HepG2 (cell line): Measurements from ENCODE around the gene TBC1D5. TPM values are rescaled to one million over a fixed set of nuclear protein-coding genes. Genes with fewer than 3 reads are reported as not detected.

Experiments used
- ATF1 ChIP-seq: IDR thresholded peaks from 2 replicates; pipeline ENCODE4 v1.6.1; 2016; ENCODE audit warnings: mild to moderate bottlenecking, control low read depth
- ATF4 ChIP-seq, 2 experiments: fragments of 450-650 bp in 1 of 2; sonication (generic) in 1 of 2; formaldehyde crosslinking; IDR thresholded peaks; 2 replicates each; pipeline versions ENCODE4 v1.5.0 to v1.8.0; 2020 to 2022; ENCODE audit warnings: mild to moderate bottlenecking in 1 of 2, missing genetic modification reagents in 1 of 2
- BHLHE40 ChIP-seq: IDR thresholded peaks from 2 replicates; pipeline ENCODE4 v1.6.1; 2011; ENCODE audit warnings: low read length, improper control_type of control experiment
- FOSL2 ChIP-seq: sonication (generic); formaldehyde crosslinking; IDR thresholded peaks from 2 replicates; pipeline ENCODE4 v1.4.0; 2020; ENCODE audit warnings: missing genetic modification reagents
- HDAC2 ChIP-seq: sonication (generic); formaldehyde crosslinking; IDR thresholded peaks from 2 replicates; pipeline ENCODE4 v1.4.0; 2020; ENCODE audit warnings: missing genetic modification reagents
- MAFF ChIP-seq: IDR thresholded peaks from 2 replicates; pipeline ENCODE4 v1.6.1; 2011; ENCODE audit warnings: low read depth, low read length, improper control_type of control experiment
- MIER3 ChIP-seq: IDR thresholded peaks from 2 replicates; pipeline ENCODE4 v1.6.1; 2016; ENCODE audit warnings: missing compliant biosample characterization, borderline replicate concordance
- MTF1 ChIP-seq: sonication (generic); formaldehyde crosslinking; IDR thresholded peaks from 2 replicates; pipeline ENCODE4 v1.5.0; 2020; ENCODE audit warnings: missing genetic modification reagents
- RBM22 ChIP-seq: fragments of 200-400 bp; formaldehyde crosslinking; optimal IDR thresholded peaks from 2 replicates; pipeline ENCODE3; 2017; ENCODE audit warnings: mild to moderate bottlenecking, low read length, moderate library complexity
- RBM39 ChIP-seq: fragments of 200-400 bp; formaldehyde crosslinking; IDR thresholded peaks from one replicate; pipeline ENCODE4 v1.6.1; 2018; ENCODE audit warnings: antibody characterized with exemption, mild to moderate bottlenecking, low read depth, low read length; ENCODE audit not compliant: poor library complexity, severe bottlenecking
- SNAPC2 ChIP-seq: sonication (generic); formaldehyde crosslinking; IDR thresholded peaks from 2 replicates; pipeline ENCODE4 v1.8.1; 2022; ENCODE audit warnings: mild to moderate bottlenecking, missing genetic modification reagents
- SOX13 ChIP-seq, 3 experiments: fragments of 450-650 bp in 1 of 3; sonication (generic) in 1 of 3; formaldehyde crosslinking in 1 of 3; IDR thresholded peaks in 2 of 3; conservative IDR thresholded peaks in 1 of 3; 2 replicates each; pipeline versions ENCODE4 v1.5.0 to v1.6.1; 2016 to 2020; ENCODE audit warnings: antibody characterized with exemption in 1 of 3, mild to moderate bottlenecking in 1 of 3, missing compliant biosample characterization in 1 of 3, missing genetic modification reagents in 1 of 3, moderate library complexity in 1 of 3
- STAG1 ChIP-seq: sonication (generic); formaldehyde crosslinking; IDR thresholded peaks from 2 replicates; pipeline ENCODE4 v1.4.0; 2020; ENCODE audit warnings: missing genetic modification reagents
- STAT6 ChIP-seq: sonication (generic); formaldehyde crosslinking; IDR thresholded peaks from 2 replicates; pipeline ENCODE4 v1.4.0; 2020; ENCODE audit warnings: missing genetic modification reagents, mild to moderate bottlenecking, borderline replicate concordance
- ZBTB49 ChIP-seq: sonication (generic); formaldehyde crosslinking; IDR thresholded peaks from 2 replicates; pipeline ENCODE4 v1.4.0; 2020; ENCODE audit warnings: missing genetic modification reagents, borderline replicate concordance
- ZFP36L2 ChIP-seq: sonication (generic); formaldehyde crosslinking; IDR thresholded peaks from 2 replicates; pipeline ENCODE4 v1.4.0; 2020; ENCODE audit warnings: missing genetic modification reagents
- ZMAT3 ChIP-seq: sonication (generic); formaldehyde crosslinking; conservative IDR thresholded peaks from 2 replicates; pipeline ENCODE4 v1.7.0; 2021; ENCODE audit warnings: missing genetic modification reagents
- ZMYM4 ChIP-seq: sonication (generic); formaldehyde crosslinking; IDR thresholded peaks from 2 replicates; pipeline ENCODE4 v1.8.1; 2023; ENCODE audit warnings: mild to moderate bottlenecking, missing genetic modification reagents
- ZNF232 ChIP-seq: sonication (generic); formaldehyde crosslinking; IDR thresholded peaks from 2 replicates; pipeline ENCODE4 v1.4.0; 2020; ENCODE audit warnings: missing genetic modification reagents, borderline replicate concordance
- ZNF256 ChIP-seq: sonication (generic); formaldehyde crosslinking; conservative IDR thresholded peaks from 2 replicates; pipeline ENCODE4 v1.4.0; 2020; ENCODE audit warnings: missing genetic modification reagents
- ZNF33A ChIP-seq: sonication (generic); formaldehyde crosslinking; IDR thresholded peaks from 2 replicates; pipeline ENCODE4 v1.5.1; 2020; ENCODE audit warnings: missing genetic modification reagents, mild to moderate bottlenecking, moderate library complexity, borderline replicate concordance
- ZNF572 ChIP-seq: sonication (generic); formaldehyde crosslinking; IDR thresholded peaks from 2 replicates; pipeline ENCODE4 v1.5.1; 2020; ENCODE audit warnings: mild to moderate bottlenecking, missing genetic modification reagents
- ZNF580 ChIP-seq: IDR thresholded peaks from 2 replicates; pipeline ENCODE4 v1.6.1; 2016; ENCODE audit warnings: low read depth, borderline replicate concordance
- ZNF614 ChIP-seq: IDR thresholded peaks from 2 replicates; pipeline ENCODE4 v1.6.1; 2018; ENCODE audit warnings: missing biosample characterization, missing genetic modification reagents, inconsistent platforms, borderline replicate concordance
- polyA plus RNA-seq, 8 experiments: library from polyadenylated mRNA; depleted of rRNA in 3 of 8; stranded (reverse) in 7 of 8; unstranded in 1 of 8; fragments of >200 nt; fragmentation: Illumina TruSeq in 4 of 8; extraction: Trizol in 4 of 8; gene quantifications; 2 replicates each; pipeline versions ENCODE4 v1.2.1 to v1.2.3, GENCODE V29; 2011 to 2016; ENCODE audit warnings: low read depth in 4 of 8, missing spikeins in 1 of 8, mixed read lengths in 1 of 8; ENCODE audit not compliant: insufficient read depth in 1 of 8
- total RNA-seq, 5 experiments: library from RNA; depleted of rRNA; stranded (reverse); fragments of >200 nt; fragmentation: Illumina TruSeq; extraction: Trizol; gene quantifications; 2 replicates each; pipeline ENCODE4 v1.2.3, GENCODE V29; 2016; ENCODE audit warnings: low read depth in 1 of 5

Gene TBC1D5
- total and polyA plus RNA-seq, 2 of the 13 experiments (the other 11 are each of a cell fraction or from before 2014, with no cell fraction given) = 19.2 to 33.3 TPM

- TF ChIP-seq SNAPC2 (CRISPR knock-in tag) (peak; percentile 86), HDAC2 (CRISPR knock-in tag) (no peak; the same call in 1 of the 2 replicates), ZNF614 (peak; percentile 58; the same call in 1 of the 2 replicates), ZNF580 (CRISPR knock-in tag) (peak; percentile 29; the same call in 1 of the 2 replicates), ZFP36L2 (CRISPR knock-in tag) (no peak), ZNF33A (peak; percentile 91), FOSL2 (CRISPR knock-in tag) (no peak), STAG1 (CRISPR knock-in tag) (no peak), SOX13 (IDR thresholded peaks at IDR 0.05) (no peak), SOX13 (CRISPR knock-in tag; conservative IDR thresholded peaks at IDR 0.05 in 1 of 2, IDR thresholded peaks at IDR 0.05 in 1 of 2) (no peak), ATF1 (CRISPR knock-in tag) (no peak), RBM22 (no peak), MTF1 (no peak), ZMAT3 (peak; percentile 38; the same call in 1 of the 2 replicates), ZBTB49 (CRISPR knock-in tag) (no peak), ZMYM4 (CRISPR knock-in tag) (peak; percentile 77), MAFF (no peak), ZNF256 (CRISPR knock-in tag) (no peak), RBM39 (peak; percentile 96), ZNF232 (no peak), MIER3 (CRISPR knock-in tag) (no peak; the same call in 1 of the 2 replicates), STAT6 (CRISPR knock-in tag) (no peak), BHLHE40 (peak; percentile 94), ATF4 (CRISPR knock-in tag; IDR thresholded peaks at IDR 0.05) (0 out of 4 replicates have a peak, but pooled peaks of 1 of the 2 experiments have one; percentile 51), ZNF572 (CRISPR knock-in tag) (0 out of 2 replicates have a peak, but pooled peaks have one; percentile 20)
Observed at GRCh38 chr3:17742102-17742879, at the start of gene TBC1D5 (continued).
